NCI-H460 (cell line): ENCODE measurements around the gene DDR1. TPM values are rescaled to one million over a fixed set of nuclear protein-coding genes. Genes with fewer than 3 reads are reported as not detected.
A peak's percentile ranks its signal among the peaks of the same experiment; 100 is the strongest.
"Not testable (repeated sequence)": the region's sequence is repeated elsewhere in the genome, so short reads cannot be mapped to it uniquely, and the experiment has no call there.

Experiments used
- DNase-seq: peaks from one replicate; pipeline ENCODE4 v3.0.0-alpha.2; 2016; ENCODE audit warnings: low read depth; ENCODE audit errors: extremely low read depth
- total RNA-seq: library from RNA; depleted of rRNA; stranded (reverse); fragments of >200 nt; shearing (Covaris generic); gene quantifications from 2 replicates; pipeline ENCODE4 v1.2.3, GENCODE V29; 2014

DDR1 gene
- total RNA-seq, 1 experiment from 2014 or later = 23.8 TPM

DNA sequence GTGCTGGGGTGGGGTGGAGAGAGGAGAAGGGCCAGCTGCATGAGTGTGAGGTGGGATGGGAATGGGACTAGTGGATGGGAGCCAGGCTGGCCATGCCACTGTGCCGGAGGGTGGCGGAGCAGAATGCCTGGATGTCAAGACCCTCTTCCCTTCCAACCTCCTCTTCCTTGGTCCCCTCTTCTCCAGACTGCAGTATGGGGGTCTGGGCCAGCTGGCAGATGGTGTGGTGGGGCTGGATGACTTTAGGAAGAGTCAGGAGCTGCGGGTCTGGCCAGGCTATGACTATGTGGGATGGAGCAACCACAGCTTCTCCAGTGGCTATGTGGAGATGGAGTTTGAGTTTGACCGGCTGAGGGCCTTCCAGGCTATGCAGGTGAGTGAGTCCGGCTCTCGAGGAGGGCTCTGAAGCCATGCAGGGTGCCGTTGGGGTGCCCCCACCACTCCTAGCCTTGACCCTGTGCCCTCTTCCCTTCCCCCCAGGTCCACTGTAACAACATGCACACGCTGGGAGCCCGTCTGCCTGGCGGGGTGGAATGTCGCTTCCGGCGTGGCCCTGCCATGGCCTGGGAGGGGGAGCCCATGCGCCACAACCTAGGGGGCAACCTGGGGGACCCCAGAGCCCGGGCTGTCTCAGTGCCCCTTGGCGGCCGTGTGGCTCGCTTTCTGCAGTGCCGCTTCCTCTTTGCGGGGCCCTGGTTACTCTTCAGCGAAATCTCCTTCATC, 7.7 kb downstream of the DDR1 start:
- no peak for DNase-seq

- DNase-seq = no peak
Measured at GRCh38 chr6:30893001-30893591, 8.8 kb downstream of the DDR1 start.

DNA sequence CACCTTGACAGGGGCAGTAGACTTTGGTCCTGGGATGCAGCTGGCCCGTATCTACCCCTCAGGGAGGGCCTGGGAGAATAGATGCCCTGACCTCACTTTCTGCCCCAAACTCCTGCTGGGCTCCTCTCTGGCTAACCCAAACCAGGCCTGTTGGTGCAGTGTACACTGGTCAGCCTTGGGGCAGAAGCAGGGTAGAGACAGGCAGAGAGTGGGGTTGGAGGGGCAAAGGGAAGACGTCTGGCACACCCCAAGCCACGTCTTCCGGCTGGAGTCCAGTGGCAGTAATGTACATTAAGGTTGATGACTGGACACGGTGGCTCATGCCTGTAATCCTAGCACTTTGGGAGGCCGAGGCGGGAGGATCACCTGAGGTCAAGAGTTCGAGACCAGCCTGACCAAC, 9.3 kb downstream of the DDR1 start:
- DNase-seq = no peak

DNA sequence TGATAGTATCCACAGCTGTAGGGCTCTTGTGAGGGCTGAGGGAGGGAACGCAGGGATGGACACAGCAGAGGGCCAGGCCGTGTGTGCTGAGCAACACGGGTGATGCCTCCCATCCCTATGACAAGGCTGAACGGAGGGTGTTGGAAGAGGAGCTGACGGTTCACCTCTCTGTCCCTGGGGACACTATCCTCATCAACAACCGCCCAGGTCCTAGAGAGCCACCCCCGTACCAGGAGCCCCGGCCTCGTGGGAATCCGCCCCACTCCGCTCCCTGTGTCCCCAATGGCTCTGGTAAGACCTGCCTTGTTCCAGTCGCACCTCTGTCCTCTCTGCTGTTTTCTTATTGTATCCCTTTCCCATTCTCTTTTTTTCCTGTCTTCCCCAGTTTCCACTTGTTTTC, 10.1 kb downstream of the DDR1 start:
- DNase-seq = no peak

DNA sequence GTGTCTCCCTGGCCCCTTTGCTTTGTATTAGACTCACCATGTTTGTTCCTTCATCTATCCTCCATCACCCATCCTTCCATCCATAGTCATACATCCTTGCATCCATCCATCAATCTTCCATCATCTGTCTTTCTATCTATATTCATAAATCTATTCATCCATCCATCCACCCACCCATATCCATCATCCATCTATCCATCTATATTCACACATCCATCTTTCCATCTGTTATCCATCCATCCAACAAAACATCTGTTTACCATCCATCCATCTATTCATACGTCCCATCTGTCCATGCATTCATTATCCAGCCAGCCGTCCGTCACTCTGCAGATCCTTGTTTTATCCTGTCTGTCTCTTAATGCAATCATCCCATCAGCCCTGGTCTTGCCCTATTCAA, 10.6 kb downstream of the DDR1 start:
- no peak for DNase-seq

GRCh38 chr6:30895343-30895742, 11.0 kb downstream of the DDR1 start:
- DNase-seq = no peak

DNA sequence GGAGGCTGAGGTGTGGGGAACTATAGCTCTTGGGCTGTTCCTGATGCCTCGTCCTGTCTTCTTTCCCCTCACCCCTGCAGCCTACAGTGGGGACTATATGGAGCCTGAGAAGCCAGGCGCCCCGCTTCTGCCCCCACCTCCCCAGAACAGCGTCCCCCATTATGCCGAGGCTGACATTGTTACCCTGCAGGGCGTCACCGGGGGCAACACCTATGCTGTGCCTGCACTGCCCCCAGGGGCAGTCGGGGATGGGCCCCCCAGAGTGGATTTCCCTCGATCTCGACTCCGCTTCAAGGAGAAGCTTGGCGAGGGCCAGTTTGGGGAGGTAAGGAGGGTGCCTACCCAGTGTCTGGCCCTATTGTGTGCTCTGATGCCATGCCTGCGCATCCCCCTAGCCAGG, 12.2 kb downstream of the DDR1 start:
- no peak for DNase-seq

DNA sequence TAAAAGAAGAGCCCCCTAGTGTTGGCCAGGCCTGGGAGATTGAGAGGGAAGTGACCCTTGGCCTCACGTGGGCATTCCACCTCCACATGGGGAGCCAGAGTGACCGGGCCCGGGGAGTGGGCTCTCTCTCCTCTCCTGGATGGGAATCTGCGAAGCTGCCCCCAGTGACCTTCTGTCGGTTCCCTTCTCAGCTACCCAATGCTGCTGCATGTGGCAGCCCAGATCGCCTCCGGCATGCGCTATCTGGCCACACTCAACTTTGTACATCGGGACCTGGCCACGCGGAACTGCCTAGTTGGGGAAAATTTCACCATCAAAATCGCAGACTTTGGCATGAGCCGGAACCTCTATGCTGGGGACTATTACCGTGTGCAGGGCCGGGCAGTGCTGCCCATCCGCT, 13.6 kb downstream of the DDR1 start:
- no peak for DNase-seq

- no peak for DNase-seq
Measured at GRCh38 chr6:30898750-30899360, 14.5 kb downstream of the DDR1 start.

- no peak for DNase-seq
Measured at GRCh38 chr6:30900863-30901417, 16.6 kb downstream of the DDR1 start.

DNA sequence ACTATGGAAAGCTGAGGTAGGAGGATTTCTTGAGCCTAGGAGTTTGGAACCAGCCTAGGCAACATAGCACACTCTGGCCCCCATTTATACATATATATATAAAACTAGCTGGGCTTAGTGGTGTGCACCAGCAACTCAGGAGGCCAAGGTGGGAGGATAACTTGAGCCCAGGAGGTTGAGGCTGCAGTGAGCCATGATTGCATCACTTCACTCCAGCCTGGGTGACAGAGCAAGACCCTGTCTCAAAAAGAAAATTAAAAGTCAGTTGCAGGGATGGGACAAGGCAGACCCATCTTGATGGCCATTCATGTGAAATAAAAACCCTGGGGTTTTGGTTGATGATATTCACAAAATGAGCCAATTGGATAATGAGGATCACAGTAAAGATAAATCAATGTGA, 17.1 kb downstream of the DDR1 start:
- no peak for DNase-seq

DNA sequence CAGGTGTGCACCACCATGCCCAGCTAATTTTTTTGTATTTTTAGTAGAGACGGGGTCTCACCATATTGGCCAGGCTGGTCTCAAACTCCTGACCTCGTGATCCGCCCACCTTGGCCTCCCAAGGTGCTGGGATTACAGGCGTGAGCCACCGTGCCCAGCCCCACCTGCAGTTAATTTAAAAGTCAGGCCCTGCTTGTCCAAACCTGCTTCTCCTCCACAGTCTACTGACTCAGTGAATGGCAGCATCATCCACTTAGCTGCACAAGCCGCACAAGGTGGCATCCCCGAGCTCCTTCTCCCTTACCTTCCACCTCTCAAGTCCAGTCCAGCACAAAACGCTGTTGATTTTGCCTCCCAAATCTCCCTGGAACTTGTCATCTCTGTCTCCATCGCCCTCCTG, 17.9 kb downstream of the DDR1 start:
- not testable (repeated sequence) for DNase-seq

DNA sequence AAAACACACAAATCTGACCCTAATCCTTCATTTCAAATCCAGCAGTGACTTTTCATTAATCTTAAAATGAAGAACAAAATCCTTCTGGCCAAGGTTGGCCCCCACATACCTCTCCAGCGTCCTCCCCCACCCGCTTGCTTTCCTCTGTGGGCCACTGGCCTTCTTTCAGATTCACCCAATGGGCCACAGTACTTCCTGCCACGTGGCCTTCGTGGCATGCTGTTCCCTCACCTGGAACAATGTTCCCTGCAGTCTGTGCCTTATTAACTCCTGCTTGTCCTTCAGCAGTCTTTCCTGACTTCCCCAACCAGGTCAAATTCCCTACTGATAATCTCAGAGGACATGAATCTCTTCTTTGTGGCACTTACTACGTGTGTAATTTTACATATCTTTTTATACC, 18.4 kb downstream of the DDR1 start:
- DNase-seq = no peak

GRCh38 chr6:30903236-30903635, 18.9 kb downstream of the DDR1 start:
- DNase-seq = no peak

DNA sequence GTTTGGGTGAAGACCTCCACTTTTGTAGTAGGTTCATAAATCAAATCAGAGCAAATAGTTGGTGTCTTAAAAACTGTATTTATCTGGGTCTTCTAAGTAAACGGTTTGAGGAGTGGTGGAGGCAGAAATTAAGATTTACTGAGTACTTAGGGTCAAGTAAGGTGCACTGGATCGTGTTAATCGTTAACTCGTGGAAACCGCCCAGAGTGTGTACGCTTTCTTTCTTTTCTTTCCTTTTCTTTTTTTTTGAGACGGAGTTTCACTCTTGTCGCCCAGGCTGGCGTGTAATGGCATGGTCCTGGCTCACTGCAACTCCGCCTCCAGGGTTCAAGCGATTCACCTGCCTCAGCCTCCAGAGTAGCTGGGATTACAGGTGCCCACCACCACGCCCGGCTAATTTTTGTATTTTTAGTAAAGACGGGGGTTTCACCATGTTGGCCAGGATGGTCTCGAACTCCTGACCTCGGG, 23.0 kb downstream of the DDR1 start:
- DNase-seq = not testable (repeated sequence)

- peak; percentile 98 for DNase-seq
Measured at GRCh38 chr6:30907758-30908591, 23.7 kb downstream of the DDR1 start, which contains the start of gene GTF2H4. TSS of gene GTF2H4 (plus strand) at chr6:30908207.

DNA sequence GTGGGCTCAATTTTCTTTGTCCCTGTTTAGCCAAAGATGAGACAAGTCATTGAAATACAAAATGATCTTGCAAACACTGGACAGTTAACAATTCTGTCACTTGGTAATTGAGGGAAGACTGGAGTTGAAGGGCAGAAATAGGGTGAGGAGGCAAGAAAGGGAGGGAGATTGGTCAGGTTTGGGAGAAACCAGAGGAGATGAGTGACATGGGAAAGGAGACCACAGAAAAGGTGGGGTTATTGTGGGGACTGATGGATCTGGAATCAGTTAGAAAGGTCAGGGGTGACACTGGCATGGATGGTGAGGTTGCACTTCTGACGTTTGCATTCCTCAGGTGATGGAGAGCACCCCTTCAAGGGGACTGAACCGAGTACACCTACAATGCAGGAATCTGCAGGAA, 24.4 kb downstream of the DDR1 start:
- DNase-seq = no peak

DNA sequence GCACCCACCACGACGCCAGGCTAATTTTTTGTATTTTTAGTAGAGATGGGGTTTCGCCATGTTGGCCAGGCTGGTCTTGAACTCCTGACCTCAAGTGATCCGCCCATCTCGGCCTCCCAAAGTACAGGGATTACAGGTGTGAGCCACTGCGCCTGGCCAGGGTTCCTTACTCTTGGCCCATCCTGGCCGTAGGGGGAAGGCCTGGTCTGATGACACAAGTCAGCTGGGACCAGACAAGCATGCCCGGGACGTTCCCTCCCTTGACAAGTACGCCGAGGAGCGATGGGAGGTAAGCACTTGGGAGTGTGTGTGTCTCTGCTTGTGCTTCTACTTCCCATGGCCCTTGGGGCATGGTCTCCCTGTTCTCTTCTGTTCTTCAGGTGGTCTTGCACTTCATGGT, 26.2 kb downstream of the DDR1 start:
- DNase-seq = not testable (repeated sequence)

GRCh38 chr6:30912746-30913520, 28.6 kb downstream of the DDR1 start:
- DNase-seq = no peak

DNA sequence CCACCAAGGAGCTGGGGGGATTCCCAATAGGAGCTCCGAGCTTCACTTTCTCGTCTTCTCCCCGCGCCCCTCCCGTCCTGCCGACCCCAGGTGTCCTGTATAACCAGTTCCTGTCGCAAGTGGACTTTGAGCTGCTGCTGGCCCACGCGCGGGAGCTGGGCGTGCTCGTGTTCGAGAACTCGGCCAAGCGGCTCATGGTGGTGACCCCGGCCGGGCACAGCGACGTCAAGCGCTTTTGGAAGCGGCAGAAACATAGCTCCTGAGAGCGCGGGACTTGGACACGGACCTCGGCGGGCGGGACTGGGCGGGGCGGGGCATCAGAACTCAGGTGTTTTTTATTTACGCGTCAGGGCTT, 29.4 kb downstream of the DDR1 start:
- no peak for DNase-seq
